ENCODE data around the gene CFDP1. TPM values are rescaled to one million over a fixed set of nuclear protein-coding genes. Genes with fewer than 3 reads are reported as not detected.

CFDP1 gene
- polyA plus RNA-seq, 3 donors = 12.9 to 23.2 (median 19.0) TPM

- intact Hi-C loops (cut with micrococcal nuclease) = loop anchor here in 1 of 2 donors (2.0 kb wide), 1 partner anchor 44 kb away; no protein-coding TSS in a partner anchor
- no peak overlapping the region for H3K9ac ChIP-seq (ENCODE audit: insufficient read depth, low read length, poor library complexity, severe bottlenecking)
- H3K27ac Mint-ChIP-seq = no peak overlapping the region
- H3K4me1 Mint-ChIP-seq = peaks cover 21% of the 10 kb centered on the region
- H3K36me3 ChIP-seq (replicated peaks in 1 of 2; ENCODE audit: control insufficient read depth in 1 of 2, insufficient read depth in 2 of 2, low read length in 2 of 2) = no peaks in the 10 kb centered on the region
- H3K79me2 ChIP-seq (ENCODE audit: insufficient read depth, low read length) = no peaks in the 10 kb centered on the region
- no peak overlapping the region for H3K4me2 ChIP-seq (replicated peaks; ENCODE audit: extremely low read depth, low read length, poor library complexity, severe bottlenecking)
- peaks cover 0 to 4% (median 2%) of the 10 kb centered on the region in 7 donors for H3K9me3 Mint-ChIP-seq
- H3K4me1 ChIP-seq (ENCODE audit: control insufficient read depth in 1 of 2, insufficient read depth in 2 of 2, low read length in 2 of 2) = peaks cover 12 to 21% of the 10 kb centered on the region in 2 donors
- TF ChIP-seq CTCF (IDR thresholded peaks at IDR 0.05) = no peak
- H3K4me3 Mint-ChIP-seq = no peak overlapping the region
- H3K9me3 ChIP-seq (replicated peaks in 1 of 2; ENCODE audit: control insufficient read depth in 1 of 2, insufficient read depth in 1 of 2, low read length in 2 of 2) = peaks cover 0 to 4% of the 10 kb centered on the region in 2 donors
- peaks cover 2 to 6% (median 4%) of the 10 kb centered on the region in 3 donors for H3K27me3 Mint-ChIP-seq (ENCODE audit: low read depth in 3 of 3)
- no peaks in the 10 kb centered on the region for H3K27me3 ChIP-seq (ENCODE audit: control insufficient read depth in 2 of 2, insufficient read depth in 2 of 2, low read length in 2 of 2)
- no peaks in the 10 kb centered on the region for H3K36me3 Mint-ChIP-seq
- no peak overlapping the region for H2AFZ ChIP-seq (ENCODE audit: insufficient read depth, low read depth, low read length, poor library complexity, severe bottlenecking)
- no peak for DNase-seq
- H3K27ac ChIP-seq (ENCODE audit: low read depth in 1 of 2, low read length in 2 of 2) = no peak overlapping the region
- 97% methylated on average over 16 of the region's 17 CpGs for WGBS (ENCODE audit: insufficient coverage)
- no peaks in the 10 kb centered on the region for H4K20me1 ChIP-seq (ENCODE audit: insufficient read depth, low read length)
- no peak overlapping the region for H3K4me3 ChIP-seq (replicated peaks in 1 of 3; ENCODE audit: low read depth in 2 of 3, low read length in 3 of 3)
Observed at GRCh38 chr16:75472908-75473877, 39.9 kb upstream of the CFDP1 start.

- Histone ChIP-seq H3K27me3 (ENCODE audit: control insufficient read depth in 2 of 2, insufficient read depth in 2 of 2, low read length in 2 of 2) (no peaks in the 10 kb centered on the region), H3K79me2 (ENCODE audit: insufficient read depth, low read length) (no peaks in the 10 kb centered on the region), H2AFZ (ENCODE audit: insufficient read depth, low read depth, low read length, poor library complexity, severe bottlenecking) (no peak overlapping the region), H3K9ac (ENCODE audit: insufficient read depth, low read length, poor library complexity, severe bottlenecking) (no peak overlapping the region), H3K4me2 (replicated peaks; ENCODE audit: extremely low read depth, low read length, poor library complexity, severe bottlenecking) (no peak overlapping the region), H3K9me3 (replicated peaks in 1 of 2; ENCODE audit: control insufficient read depth in 1 of 2, insufficient read depth in 1 of 2, low read length in 2 of 2) (peaks cover 0 to 4% of the 10 kb centered on the region in 2 donors), H3K27ac (ENCODE audit: low read depth in 1 of 2, low read length in 2 of 2) (no peak overlapping the region), H3K4me1 (ENCODE audit: control insufficient read depth in 1 of 2, insufficient read depth in 2 of 2, low read length in 2 of 2) (peaks cover 12 to 13% of the 10 kb centered on the region in 2 donors), H3K36me3 (replicated peaks in 1 of 2; ENCODE audit: control insufficient read depth in 1 of 2, insufficient read depth in 2 of 2, low read length in 2 of 2) (no peaks in the 10 kb centered on the region), H3K4me3 (replicated peaks in 1 of 3; ENCODE audit: low read depth in 2 of 3, low read length in 3 of 3) (no peak overlapping the region), H4K20me1 (ENCODE audit: insufficient read depth, low read length) (no peaks in the 10 kb centered on the region)
- Mint-ChIP-seq H3K27me3 (ENCODE audit: low read depth in 3 of 3) (peaks cover under 1 to 4% (median 2%) of the 10 kb centered on the region in 3 donors), H3K4me1 (peaks cover 10% of the 10 kb centered on the region), H3K9me3 (peaks cover 0 to 9% (median 2%) of the 10 kb centered on the region in 7 donors), H3K36me3 (no peaks in the 10 kb centered on the region), H3K4me3 (no peak overlapping the region), H3K27ac (peak overlapping the region in 1 of 7 donors; percentile 81)
- TF ChIP-seq CTCF (IDR thresholded peaks at IDR 0.05) = peak; percentile 86
- WGBS (ENCODE audit: insufficient coverage) = 20% methylated on average over 2 of the region's 10 CpGs
- peak; percentile 39 to 69 (median 63) for DNase-seq
- intact Hi-C loops (cut with micrococcal nuclease) = loop anchor here in 1 of 2 donors (2.0 kb wide), 1 partner anchor 45 kb away; no protein-coding TSS in a partner anchor
Observed at GRCh38 chr16:75471723-75472633, 38.7 kb upstream of the CFDP1 start.

All from CD14-positive monocyte (primary cell).